ENCODE measurements around the gene RYR3.

- TF ChIP-seq CTCF (conservative IDR thresholded peaks at IDR 0.05; ENCODE audit: low read depth, low read length) (no peak), EZH2 (IDR thresholded peaks at IDR 0.05; ENCODE audit: borderline replicate concordance, low read depth, low read length, poor library complexity, severe bottlenecking) (no peak)
These were observed 561.8 kb downstream of the RYR3 start for GRCh38 chr15:33872416-33873106.

Data from A673 (cell line).